ENCODE measurements around the gene IQSEC1. TPM values are rescaled to one million over a fixed set of nuclear protein-coding genes. Genes with fewer than 3 reads are reported as not detected.

IQSEC1 gene
- total and polyA plus RNA-seq, 2 of the 8 experiments (the other 6 are each of a cell fraction or from before 2014, with no cell fraction given): 6.8 to 28.8 TPM

DNA sequence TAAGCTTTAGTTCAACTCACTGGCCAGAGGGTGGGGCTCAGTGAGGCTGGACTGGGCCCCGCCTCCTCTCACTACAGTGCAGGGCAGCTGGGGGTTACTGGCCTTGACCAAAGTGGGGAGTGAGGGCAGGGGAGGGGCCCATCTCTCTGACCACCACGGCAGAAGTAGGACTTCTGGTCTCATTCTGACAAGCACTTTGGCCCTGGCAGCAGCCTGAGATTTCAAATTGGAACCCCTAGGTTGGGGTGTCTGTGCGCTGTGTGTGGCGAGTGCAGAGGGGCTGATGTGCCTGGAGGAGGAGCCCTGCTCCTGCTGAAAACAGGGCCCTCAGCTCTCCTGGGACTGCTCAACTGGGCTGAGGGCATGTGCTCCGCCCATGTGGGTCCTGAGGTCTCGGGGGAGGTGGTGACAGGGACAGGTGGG lies 171.6 kb downstream of the IQSEC1 start:
- Histone ChIP-seq H2BK20ac (ENCODE audit: low read length) (no peak overlapping the region), H4K20me1 (replicated peaks in 1 of 2; ENCODE audit: control insufficient read depth in 1 of 2, insufficient read depth in 2 of 2, low read length in 2 of 2) (peaks cover 2 to 5% of the 10 kb centered on the region in 2 experiments), H2BK120ac (replicated peaks; ENCODE audit: low read depth, low read length) (no peak overlapping the region), H3K79me1 (ENCODE audit: low read depth, low read length) (no peaks in the 10 kb centered on the region; the same call in 1 of the 2 replicates), H4K5ac (ENCODE audit: insufficient read length, low read depth, low read length) (no peak overlapping the region), H3K4ac (replicated peaks; ENCODE audit: insufficient read length, low read depth, low read length) (no peak overlapping the region), H3K4me1 (replicated peaks in 1 of 4; ENCODE audit: control insufficient read depth in 3 of 4, insufficient read depth in 4 of 4, low read length in 3 of 4) (no peaks in the 10 kb centered on the region; a peak in 1 of 7 replicates), H3K4me2 (ENCODE audit: insufficient read depth in 1 of 2, low read depth in 2 of 2, low read length in 2 of 2) (no peak overlapping the region), H2AK5ac (ENCODE audit: low read depth, low read length) (no peak overlapping the region), H2BK5ac (ENCODE audit: low read depth, low read length) (no peak overlapping the region), H3K18ac (ENCODE audit: extremely low read depth, low read length) (no peak overlapping the region), H3K9me3 (ENCODE audit: insufficient read depth in 2 of 2, low read depth in 1 of 2, low read length in 1 of 2) (no peaks in the 10 kb centered on the region), H3K4me3 (ENCODE audit: extremely low read depth in 1 of 4, insufficient read depth in 2 of 4, low read depth in 3 of 4, low read length in 4 of 4) (no peak overlapping the region), H3K23me2 (ENCODE audit: low read depth, low read length) (peaks cover 1% of the 10 kb centered on the region; the same call in 1 of the 2 replicates), H2BK12ac (ENCODE audit: low read depth, low read length) (no peak overlapping the region), H3K36me3 (ENCODE audit: control insufficient read depth in 2 of 4, insufficient read depth in 4 of 4, low read length in 3 of 4) (peaks cover 0 to 8% (median 0%) of the 10 kb centered on the region in 4 experiments; a peak in 3 of 8 replicates), H2BK15ac (ENCODE audit: low read length) (no peak overlapping the region), H2AFZ (ENCODE audit: low read length) (no peak overlapping the region), H3K23ac (ENCODE audit: insufficient read length) (no peak overlapping the region), H3K27me3 (replicated peaks in 1 of 4; ENCODE audit: control insufficient read depth in 3 of 4, extremely low read depth in 1 of 4, insufficient read depth in 3 of 4, low read length in 3 of 4) (no peaks in the 10 kb centered on the region), H3K56ac (replicated peaks; ENCODE audit: insufficient read length, low read depth, low read length) (no peak overlapping the region), H4K8ac (ENCODE audit: extremely low read depth, insufficient read depth, low read length) (no peak overlapping the region), H4K91ac (replicated peaks; ENCODE audit: insufficient read length, low read length) (no peak overlapping the region), H3K79me2 (ENCODE audit: control insufficient read depth in 1 of 2, insufficient read depth in 2 of 2, low read length in 2 of 2) (no peaks in the 10 kb centered on the region), H3K9ac (replicated peaks in 1 of 4; ENCODE audit: extremely low read depth in 1 of 4, low read depth in 3 of 4, low read length in 3 of 4) (no peak overlapping the region), H3K27ac (ENCODE audit: low read depth, low read length) (no peak overlapping the region), H3K14ac (ENCODE audit: insufficient read length) (no peak overlapping the region)
- DNase-seq (ENCODE audit: low read depth in 1 of 2, low spot score in 2 of 2) (no peak), FAIRE-seq (no peak)
- POLR2A ChIA-PET (ENCODE audit: partially characterized antibody): interaction anchor here (0.6 to 1.8 kb wide), 7 partner anchors 19 to 277 kb away, joined by 3 to 5 read pairs (median 3); no protein-coding TSS in a partner anchor
- no peak for TF ChIP-seq CBX5 (IDR thresholded peaks at IDR 0.05; ENCODE audit: low read depth, low read length)
- peak in 2 of 3 experiments; percentile 43 to 56; a peak in 3 of 4 replicates for TF ChIP-seq CTCF (IDR thresholded peaks at IDR 0.05; ENCODE audit: control extremely low read depth in 1 of 3, insufficient read depth in 1 of 3, low read depth in 1 of 3, low read length in 3 of 3)
- TF ChIP-seq RAD21 (IDR thresholded peaks at IDR 0.05 in 1 of 2, conservative IDR thresholded peaks at IDR 0.05 in 1 of 2; ENCODE audit: low read depth in 2 of 2, low read length in 2 of 2): peak; percentile 65 to 72
- TF ChIP-seq, protein P1, sequence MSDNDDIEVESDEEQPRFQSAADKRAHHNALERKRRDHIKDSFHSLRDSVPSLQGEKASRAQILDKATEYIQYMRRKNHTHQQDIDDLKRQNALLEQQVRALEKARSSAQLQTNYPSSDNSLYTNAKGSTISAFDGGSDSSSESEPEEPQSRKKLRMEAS (IDR thresholded peaks at IDR 0.05): peak; percentile 52; the same call in 1 of the 2 replicates
- CTCF ChIA-PET (ENCODE audit: partially characterized antibody): interaction anchor here (0.6 to 7.6 kb wide), 14 partner anchors 8 to 758 kb away, joined by 3 to 45 read pairs (median 4); no protein-coding TSS in a partner anchor
- WGBS, 2 experiments (ENCODE audit: extremely low coverage in 1 of 2, insufficient coverage in 1 of 2, insufficient read length in 1 of 2, insufficient replicate concordance in 2 of 2, low coverage in 1 of 2, low lambda C conversion rate in 2 of 2, missing lambda C conversion rate in 1 of 2): 75% methylated on average over 6 of the region's 6 CpGs; no CpG with 5 or more reads in 1 of the 2 experiments
